Measurements from ENCODE around the gene STK24. TPM values are rescaled to one million over a fixed set of nuclear protein-coding genes. Genes with fewer than 3 reads are reported as not detected.

Gene STK24
- total and polyA plus RNA-seq, 10 of the 15 experiments (the other 5 are each of a cell fraction or from before 2014, with no cell fraction given): 7.5 to 115 (median 52.9) TPM

- ChIA-PET RAD21 (ENCODE audit: unreplicated experiment) (no interaction called here), POLR2A (interaction anchor here (0.7 kb wide), 1 partner anchor 15 kb away, joined by 4 read pairs; no protein-coding TSS in a partner anchor), CTCF (interaction anchor here (0.6 kb wide), 2 partner anchors 38 to 863 kb away, joined by 3 read pairs; no protein-coding TSS in a partner anchor), SMC1A (ENCODE audit: uncharacterized antibody, unreplicated experiment) (interaction anchor here (1.0 kb wide), 1 partner anchor 38 kb away, joined by 4 read pairs; no protein-coding TSS in a partner anchor)
- Histone ChIP-seq H2AFZ (ENCODE audit: control insufficient read depth, low read depth, low read length) (no peak overlapping the region), H3K79me2 (ENCODE audit: control insufficient read depth, insufficient read depth, low read length) (no peaks in the 10 kb centered on the region), H3K9ac (ENCODE audit: control insufficient read depth, insufficient read depth, low read length) (no peak overlapping the region), H3K36me3 (ENCODE audit: control insufficient read depth in 2 of 2, insufficient read depth in 2 of 2, low read length in 1 of 2) (no peaks in the 10 kb centered on the region), H3K9me3 (replicated peaks; ENCODE audit: control insufficient read depth, insufficient read depth, low read length) (no peaks in the 10 kb centered on the region), H3K27ac (ENCODE audit: control insufficient read depth, insufficient read depth) (no peak overlapping the region), H3K27me3 (replicated peaks in 1 of 2; ENCODE audit: control insufficient read depth in 2 of 2, insufficient read depth in 2 of 2, low read length in 1 of 2) (no peaks in the 10 kb centered on the region), H3K4me3 (no peak overlapping the region), H4K20me1 (ENCODE audit: control insufficient read depth, insufficient read depth) (no peaks in the 10 kb centered on the region), H3K4me2 (ENCODE audit: control insufficient read depth, insufficient read depth) (no peak overlapping the region), H3K4me1 (ENCODE audit: control insufficient read depth, insufficient read depth, low read length) (no peaks in the 10 kb centered on the region)
- intact Hi-C loops (cut with micrococcal nuclease; ENCODE audit: unreplicated experiment) (no loop called here), in situ Hi-C loops (cut with MboI) (no loop called here)
- WGBS (ENCODE audit: insufficient coverage, insufficient replicate concordance, low lambda C conversion rate, missing lambda C conversion rate): 34% methylated on average over 2 of the region's 2 CpGs
- TF ChIP-seq RBBP5 (conservative IDR thresholded peaks at IDR 0.05) (no peak), BACH1 (IDR thresholded peaks at IDR 0.05; ENCODE audit: borderline replicate concordance) (no peak), IRF4 (IDR thresholded peaks at IDR 0.05; ENCODE audit: low read depth, low read length) (no peak), NFXL1 (IDR thresholded peaks at IDR 0.05; ENCODE audit: borderline replicate concordance) (no peak), SREBF1 (IDR thresholded peaks at IDR 0.05; ENCODE audit: low read length) (no peak), ZNF622 (IDR thresholded peaks at IDR 0.05) (no peak), ZNF687 (IDR thresholded peaks at IDR 0.05) (no peak), CHD4 (IDR thresholded peaks at IDR 0.05) (no peak), TCF12 (IDR thresholded peaks at IDR 0.05; ENCODE audit: low read depth, low read length) (no peak), NR2C2 (IDR thresholded peaks at IDR 0.05; ENCODE audit: borderline replicate concordance, control insufficient read depth, insufficient read length, low read depth) (no peak)
- FAIRE-seq: no peak
- no TSS peak for BruUV-seq (replicated peaks)
- ATAC-seq: no peak
- DNase-seq (ENCODE audit: low read depth, low spot score): no peak
These were observed 173.8 kb downstream of the STK24 start for GRCh38 chr13:98403076-98403475.
